ENCODE results near the gene SHROOM3.

DNA sequence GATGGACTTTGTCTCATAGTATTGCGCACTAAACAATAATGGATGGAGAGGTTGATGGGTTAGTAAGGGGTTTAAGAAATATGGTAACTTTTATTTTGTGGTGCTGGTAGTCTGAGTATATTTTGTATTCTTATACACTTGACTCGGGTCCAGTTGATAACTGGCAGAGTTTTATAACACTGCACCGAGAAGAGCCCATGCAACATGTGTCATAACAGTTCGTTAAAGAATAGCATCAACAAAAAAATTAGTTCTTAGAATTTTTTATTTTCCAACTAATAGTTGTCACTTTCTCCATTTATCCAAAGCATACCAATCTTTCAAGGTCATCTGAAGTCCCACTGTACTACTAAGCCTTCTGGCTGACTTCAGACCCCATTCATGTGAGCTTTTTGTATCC lies 287.8 kb downstream of the SHROOM3 start:
- TF ChIP-seq ZC3H10 (CRISPR knock-in tag; IDR thresholded peaks at IDR 0.05) (no peak), RARB (CRISPR knock-in tag; IDR thresholded peaks at IDR 0.05) (no peak), ZNF70 (CRISPR knock-in tag; IDR thresholded peaks at IDR 0.05) (no peak)
- TF ChIP-seq, protein P1, sequence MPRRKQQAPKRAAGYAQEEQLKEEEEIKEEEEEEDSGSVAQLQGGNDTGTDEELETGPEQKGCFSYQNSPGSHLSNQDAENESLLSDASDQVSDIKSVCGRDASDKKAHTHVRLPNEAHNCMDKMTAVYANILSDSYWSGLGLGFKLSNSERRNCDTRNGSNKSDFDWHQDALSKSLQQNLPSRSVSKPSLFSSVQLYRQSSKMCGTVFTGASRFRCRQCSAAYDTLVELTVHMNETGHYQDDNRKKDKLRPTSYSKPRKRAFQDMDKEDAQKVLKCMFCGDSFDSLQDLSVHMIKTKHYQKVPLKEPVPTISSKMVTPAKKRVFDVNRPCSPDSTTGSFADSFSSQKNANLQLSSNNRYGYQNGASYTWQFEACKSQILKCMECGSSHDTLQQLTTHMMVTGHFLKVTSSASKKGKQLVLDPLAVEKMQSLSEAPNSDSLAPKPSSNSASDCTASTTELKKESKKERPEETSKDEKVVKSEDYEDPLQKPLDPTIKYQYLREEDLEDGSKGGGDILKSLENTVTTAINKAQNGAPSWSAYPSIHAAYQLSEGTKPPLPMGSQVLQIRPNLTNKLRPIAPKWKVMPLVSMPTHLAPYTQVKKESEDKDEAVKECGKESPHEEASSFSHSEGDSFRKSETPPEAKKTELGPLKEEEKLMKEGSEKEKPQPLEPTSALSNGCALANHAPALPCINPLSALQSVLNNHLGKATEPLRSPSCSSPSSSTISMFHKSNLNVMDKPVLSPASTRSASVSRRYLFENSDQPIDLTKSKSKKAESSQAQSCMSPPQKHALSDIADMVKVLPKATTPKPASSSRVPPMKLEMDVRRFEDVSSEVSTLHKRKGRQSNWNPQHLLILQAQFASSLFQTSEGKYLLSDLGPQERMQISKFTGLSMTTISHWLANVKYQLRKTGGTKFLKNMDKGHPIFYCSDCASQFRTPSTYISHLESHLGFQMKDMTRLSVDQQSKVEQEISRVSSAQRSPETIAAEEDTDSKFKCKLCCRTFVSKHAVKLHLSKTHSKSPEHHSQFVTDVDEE (CRISPR knock-in tag; IDR thresholded peaks at IDR 0.05) = no peak
- TF ChIP-seq, protein P2, sequence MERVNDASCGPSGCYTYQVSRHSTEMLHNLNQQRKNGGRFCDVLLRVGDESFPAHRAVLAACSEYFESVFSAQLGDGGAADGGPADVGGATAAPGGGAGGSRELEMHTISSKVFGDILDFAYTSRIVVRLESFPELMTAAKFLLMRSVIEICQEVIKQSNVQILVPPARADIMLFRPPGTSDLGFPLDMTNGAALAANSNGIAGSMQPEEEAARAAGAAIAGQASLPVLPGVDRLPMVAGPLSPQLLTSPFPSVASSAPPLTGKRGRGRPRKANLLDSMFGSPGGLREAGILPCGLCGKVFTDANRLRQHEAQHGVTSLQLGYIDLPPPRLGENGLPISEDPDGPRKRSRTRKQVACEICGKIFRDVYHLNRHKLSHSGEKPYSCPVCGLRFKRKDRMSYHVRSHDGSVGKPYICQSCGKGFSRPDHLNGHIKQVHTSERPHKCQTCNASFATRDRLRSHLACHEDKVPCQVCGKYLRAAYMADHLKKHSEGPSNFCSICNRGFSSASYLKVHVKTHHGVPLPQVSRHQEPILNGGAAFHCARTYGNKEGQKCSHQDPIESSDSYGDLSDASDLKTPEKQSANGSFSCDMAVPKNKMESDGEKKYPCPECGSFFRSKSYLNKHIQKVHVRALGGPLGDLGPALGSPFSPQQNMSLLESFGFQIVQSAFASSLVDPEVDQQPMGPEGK (CRISPR knock-in tag; IDR thresholded peaks at IDR 0.05; ENCODE audit: borderline replicate concordance) = no peak
